ENCODE results near the gene PFKL.

PFKL gene

GRCh38 chr21:44310628-44311507 is 11.0 kb downstream of the PFKL start:
- Histone ChIP-seq H3K36me3 (ENCODE audit: insufficient read depth, low read length) (peaks cover 19% of the 10 kb centered on the region), H3K4me3 (ENCODE audit: low read depth in 1 of 2, low read length in 2 of 2) (no peak overlapping the region), H3K9ac (ENCODE audit: low read length) (no peak overlapping the region), H3K27me3 (ENCODE audit: control insufficient read depth in 1 of 2, insufficient read depth in 2 of 2, low read length in 2 of 2) (no peaks in the 10 kb centered on the region), H3K4me1 (ENCODE audit: insufficient read depth, low read length) (no peaks in the 10 kb centered on the region), H3K9me3 (ENCODE audit: low read length) (no peaks in the 10 kb centered on the region), H3K27ac (ENCODE audit: low read depth, low read length) (no peak overlapping the region)

GRCh38 chr21:44312089-44312488 is 12.2 kb downstream of the PFKL start:
- no peak overlapping the region for H3K9ac ChIP-seq (ENCODE audit: low read length)
- no peaks in the 10 kb centered on the region for H3K4me1 ChIP-seq (ENCODE audit: insufficient read depth, low read length)
- H3K9me3 ChIP-seq (ENCODE audit: low read length): no peaks in the 10 kb centered on the region
- H3K27ac ChIP-seq (ENCODE audit: low read depth, low read length): no peak overlapping the region
- peaks cover 19% of the 10 kb centered on the region for H3K36me3 ChIP-seq (ENCODE audit: insufficient read depth, low read length)
- no peaks in the 10 kb centered on the region for H3K27me3 ChIP-seq (ENCODE audit: control insufficient read depth in 1 of 2, insufficient read depth in 2 of 2, low read length in 2 of 2)
- no peak overlapping the region for H3K4me3 ChIP-seq (ENCODE audit: low read depth in 1 of 2, low read length in 2 of 2)

- no peak overlapping the region for H3K27ac ChIP-seq (ENCODE audit: low read depth, low read length)
- no peak overlapping the region for H3K4me3 ChIP-seq (ENCODE audit: low read depth in 1 of 2, low read length in 2 of 2)
- no peaks in the 10 kb centered on the region for H3K4me1 ChIP-seq (ENCODE audit: insufficient read depth, low read length)
- no peaks in the 10 kb centered on the region for H3K9me3 ChIP-seq (ENCODE audit: low read length)
- H3K27me3 ChIP-seq (ENCODE audit: control insufficient read depth in 1 of 2, insufficient read depth in 2 of 2, low read length in 2 of 2): no peaks in the 10 kb centered on the region
- peaks cover 19% of the 10 kb centered on the region for H3K36me3 ChIP-seq (ENCODE audit: insufficient read depth, low read length)
- H3K9ac ChIP-seq (ENCODE audit: low read length): no peak overlapping the region
Measured at GRCh38 chr21:44312716-44313115, 12.9 kb downstream of the PFKL start.

GRCh38 chr21:44313451-44313850 is 13.6 kb downstream of the PFKL start:
- Histone ChIP-seq H3K27ac (ENCODE audit: low read depth, low read length) (no peak overlapping the region), H3K4me1 (ENCODE audit: insufficient read depth, low read length) (no peaks in the 10 kb centered on the region), H3K36me3 (ENCODE audit: insufficient read depth, low read length) (peaks cover 19% of the 10 kb centered on the region), H3K9me3 (ENCODE audit: low read length) (no peaks in the 10 kb centered on the region), H3K27me3 (ENCODE audit: control insufficient read depth in 1 of 2, insufficient read depth in 2 of 2, low read length in 2 of 2) (no peaks in the 10 kb centered on the region), H3K4me3 (ENCODE audit: low read depth in 1 of 2, low read length in 2 of 2) (no peak overlapping the region), H3K9ac (ENCODE audit: low read length) (no peak overlapping the region)

- H3K9me3 ChIP-seq (ENCODE audit: low read length): no peaks in the 10 kb centered on the region
- H3K27ac ChIP-seq (ENCODE audit: low read depth, low read length): no peak overlapping the region
- no peak overlapping the region for H3K9ac ChIP-seq (ENCODE audit: low read length)
- peaks cover 19% of the 10 kb centered on the region for H3K36me3 ChIP-seq (ENCODE audit: insufficient read depth, low read length)
- H3K27me3 ChIP-seq (ENCODE audit: control insufficient read depth in 1 of 2, insufficient read depth in 2 of 2, low read length in 2 of 2): no peaks in the 10 kb centered on the region
- no peaks in the 10 kb centered on the region for H3K4me1 ChIP-seq (ENCODE audit: insufficient read depth, low read length)
- no peak overlapping the region for H3K4me3 ChIP-seq (ENCODE audit: low read depth in 1 of 2, low read length in 2 of 2)
Measured at GRCh38 chr21:44314128-44314527, 14.3 kb downstream of the PFKL start.

GRCh38 chr21:44314561-44314960 is 14.7 kb downstream of the PFKL start:
- Histone ChIP-seq H3K9me3 (ENCODE audit: low read length) (no peaks in the 10 kb centered on the region), H3K4me3 (ENCODE audit: low read depth in 1 of 2, low read length in 2 of 2) (no peak overlapping the region), H3K27me3 (ENCODE audit: control insufficient read depth in 1 of 2, insufficient read depth in 2 of 2, low read length in 2 of 2) (no peaks in the 10 kb centered on the region), H3K27ac (ENCODE audit: low read depth, low read length) (no peak overlapping the region), H3K4me1 (ENCODE audit: insufficient read depth, low read length) (no peaks in the 10 kb centered on the region), H3K36me3 (ENCODE audit: insufficient read depth, low read length) (peaks cover 19% of the 10 kb centered on the region), H3K9ac (ENCODE audit: low read length) (no peak overlapping the region)

GRCh38 chr21:44315691-44316203 is 15.9 kb downstream of the PFKL start:
- Histone ChIP-seq H3K27ac (ENCODE audit: low read depth, low read length) (no peak overlapping the region), H3K4me1 (ENCODE audit: insufficient read depth, low read length) (no peaks in the 10 kb centered on the region), H3K9me3 (ENCODE audit: low read length) (no peaks in the 10 kb centered on the region), H3K4me3 (ENCODE audit: low read depth in 1 of 2, low read length in 2 of 2) (no peak overlapping the region), H3K36me3 (ENCODE audit: insufficient read depth, low read length) (peaks cover 13% of the 10 kb centered on the region), H3K9ac (ENCODE audit: low read length) (no peak overlapping the region), H3K27me3 (ENCODE audit: control insufficient read depth in 1 of 2, insufficient read depth in 2 of 2, low read length in 2 of 2) (no peaks in the 10 kb centered on the region)

GRCh38 chr21:44316277-44316900 is 16.5 kb downstream of the PFKL start:
- Histone ChIP-seq H3K4me1 (ENCODE audit: insufficient read depth, low read length) (no peaks in the 10 kb centered on the region), H3K9me3 (ENCODE audit: low read length) (no peaks in the 10 kb centered on the region), H3K9ac (ENCODE audit: low read length) (no peak overlapping the region), H3K27me3 (ENCODE audit: control insufficient read depth in 1 of 2, insufficient read depth in 2 of 2, low read length in 2 of 2) (no peaks in the 10 kb centered on the region), H3K36me3 (ENCODE audit: insufficient read depth, low read length) (peaks cover 6% of the 10 kb centered on the region), H3K4me3 (ENCODE audit: low read depth in 1 of 2, low read length in 2 of 2) (no peak overlapping the region), H3K27ac (ENCODE audit: low read depth, low read length) (no peak overlapping the region)

- no peaks in the 10 kb centered on the region for H3K4me1 ChIP-seq (ENCODE audit: insufficient read depth, low read length)
- H3K27ac ChIP-seq (ENCODE audit: low read depth, low read length): no peak overlapping the region
- no peaks in the 10 kb centered on the region for H3K27me3 ChIP-seq (ENCODE audit: control insufficient read depth in 1 of 2, insufficient read depth in 2 of 2, low read length in 2 of 2)
- no peaks in the 10 kb centered on the region for H3K9me3 ChIP-seq (ENCODE audit: low read length)
- peaks cover 6% of the 10 kb centered on the region for H3K36me3 ChIP-seq (ENCODE audit: insufficient read depth, low read length)
- H3K9ac ChIP-seq (ENCODE audit: low read length): no peak overlapping the region
- no peak overlapping the region for H3K4me3 ChIP-seq (ENCODE audit: low read depth in 1 of 2, low read length in 2 of 2)
Measured at GRCh38 chr21:44317241-44317782, 17.5 kb downstream of the PFKL start.

GRCh38 chr21:44317871-44318270 is 18.0 kb downstream of the PFKL start:
- H3K9me3 ChIP-seq (ENCODE audit: low read length): no peaks in the 10 kb centered on the region
- H3K4me1 ChIP-seq (ENCODE audit: insufficient read depth, low read length): no peaks in the 10 kb centered on the region
- H3K27ac ChIP-seq (ENCODE audit: low read depth, low read length): no peak overlapping the region
- H3K9ac ChIP-seq (ENCODE audit: low read length): no peak overlapping the region
- no peaks in the 10 kb centered on the region for H3K27me3 ChIP-seq (ENCODE audit: control insufficient read depth in 1 of 2, insufficient read depth in 2 of 2, low read length in 2 of 2)
- peaks cover 7% of the 10 kb centered on the region for H3K36me3 ChIP-seq (ENCODE audit: insufficient read depth, low read length)
- no peak overlapping the region for H3K4me3 ChIP-seq (ENCODE audit: low read depth in 1 of 2, low read length in 2 of 2)

GRCh38 chr21:44318489-44319285 is 18.8 kb downstream of the PFKL start:
- Histone ChIP-seq H3K27me3 (ENCODE audit: control insufficient read depth in 1 of 2, insufficient read depth in 2 of 2, low read length in 2 of 2) (no peaks in the 10 kb centered on the region), H3K27ac (ENCODE audit: low read depth, low read length) (no peak overlapping the region), H3K9me3 (ENCODE audit: low read length) (no peaks in the 10 kb centered on the region), H3K36me3 (ENCODE audit: insufficient read depth, low read length) (peaks cover 12% of the 10 kb centered on the region), H3K4me3 (ENCODE audit: low read depth in 1 of 2, low read length in 2 of 2) (no peak overlapping the region), H3K9ac (ENCODE audit: low read length) (no peak overlapping the region), H3K4me1 (ENCODE audit: insufficient read depth, low read length) (no peaks in the 10 kb centered on the region)

All from muscle layer of colon (tissue), 2 donors.